Chondrocyte (in vitro differentiated cells): Measurements from ENCODE around the gene SGMS1. TPM values are rescaled to one million over a fixed set of nuclear protein-coding genes. Genes with fewer than 3 reads are reported as not detected.

Experiments
- DNase-seq: peaks from one replicate; pipeline ENCODE4 v3.0.0; 2021; ENCODE audit warnings: mixed read lengths, low spot score
- H3K27ac Mint-ChIP-seq: one replicate; pipeline ENCODE4 v1.8.0; 2021; ENCODE audit warnings: mild to moderate bottlenecking, moderate library complexity, mixed read lengths; ENCODE audit not compliant: unreplicated experiment
- H3K27me3 Mint-ChIP-seq: 2 replicates; pipeline ENCODE4 v1.8.0; 2021; ENCODE audit warnings: low read depth, mixed read lengths
- H3K36me3 Mint-ChIP-seq: 2 replicates; pipeline ENCODE4 v1.8.0; 2021; ENCODE audit warnings: low read depth, mixed read lengths
- H3K4me1 Mint-ChIP-seq: 2 replicates; pipeline ENCODE4 v1.8.0; 2021; ENCODE audit warnings: low read depth, mild to moderate bottlenecking, mixed read lengths
- H3K4me3 Mint-ChIP-seq: one replicate; pipeline ENCODE4 v1.8.0; 2021; ENCODE audit warnings: mild to moderate bottlenecking, moderate library complexity, mixed read lengths; ENCODE audit not compliant: unreplicated experiment
- H3K9me3 Mint-ChIP-seq: 2 replicates; pipeline ENCODE4 v1.8.0; 2021; ENCODE audit warnings: low read depth, mixed read lengths
- total RNA-seq: library from RNA; stranded (reverse); gene quantifications from 3 replicates; pipeline ENCODE4 v1.2.1, GENCODE V29; 2021
- TF ChIP-seq, protein P1 (sequence below): fragments of 200-600 bp; sonication (generic); IDR thresholded peaks from 2 replicates; pipeline ENCODE4 v1.5.0; 2021; ENCODE audit warnings: antibody characterized with exemption, mild to moderate bottlenecking, moderate library complexity

Gene SGMS1
- total RNA-seq, 1 donor from 2014 or later = 27.1 TPM

DNA sequence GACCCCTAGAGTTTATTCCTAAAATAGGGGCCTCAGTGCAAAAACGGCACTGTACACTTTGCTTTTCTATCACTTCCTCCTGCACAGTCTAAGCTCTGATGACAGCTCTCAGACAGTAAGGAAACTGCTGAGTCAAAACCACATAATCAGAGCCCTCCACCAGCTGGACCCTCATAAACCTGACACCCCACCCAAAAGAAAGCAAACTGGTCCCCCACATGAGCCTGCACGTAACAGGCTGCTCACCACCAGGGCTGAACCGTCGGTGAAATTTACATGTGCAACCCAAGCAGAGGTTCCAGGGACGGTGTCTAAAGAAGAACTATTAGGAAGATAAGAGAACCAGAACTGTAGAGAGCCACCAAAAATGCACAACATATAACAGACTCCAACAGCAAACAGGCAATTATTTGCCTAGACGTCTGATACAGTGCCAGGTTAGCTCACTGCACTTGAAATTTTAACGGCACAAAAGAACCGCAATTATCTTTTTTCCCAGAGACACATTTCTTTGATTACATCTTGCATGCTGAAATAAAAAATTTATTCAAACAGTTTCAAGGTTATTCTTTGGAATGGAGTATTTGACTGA lies 19.6 kb downstream of the SGMS1 start:
- TF ChIP-seq, protein P1, sequence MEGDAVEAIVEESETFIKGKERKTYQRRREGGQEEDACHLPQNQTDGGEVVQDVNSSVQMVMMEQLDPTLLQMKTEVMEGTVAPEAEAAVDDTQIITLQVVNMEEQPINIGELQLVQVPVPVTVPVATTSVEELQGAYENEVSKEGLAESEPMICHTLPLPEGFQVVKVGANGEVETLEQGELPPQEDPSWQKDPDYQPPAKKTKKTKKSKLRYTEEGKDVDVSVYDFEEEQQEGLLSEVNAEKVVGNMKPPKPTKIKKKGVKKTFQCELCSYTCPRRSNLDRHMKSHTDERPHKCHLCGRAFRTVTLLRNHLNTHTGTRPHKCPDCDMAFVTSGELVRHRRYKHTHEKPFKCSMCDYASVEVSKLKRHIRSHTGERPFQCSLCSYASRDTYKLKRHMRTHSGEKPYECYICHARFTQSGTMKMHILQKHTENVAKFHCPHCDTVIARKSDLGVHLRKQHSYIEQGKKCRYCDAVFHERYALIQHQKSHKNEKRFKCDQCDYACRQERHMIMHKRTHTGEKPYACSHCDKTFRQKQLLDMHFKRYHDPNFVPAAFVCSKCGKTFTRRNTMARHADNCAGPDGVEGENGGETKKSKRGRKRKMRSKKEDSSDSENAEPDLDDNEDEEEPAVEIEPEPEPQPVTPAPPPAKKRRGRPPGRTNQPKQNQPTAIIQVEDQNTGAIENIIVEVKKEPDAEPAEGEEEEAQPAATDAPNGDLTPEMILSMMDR = no peak
- no peaks in the 10 kb centered on the region for H3K9me3 Mint-ChIP-seq
- no peak for DNase-seq
- H3K4me3 Mint-ChIP-seq = no peak overlapping the region
- H3K27me3 Mint-ChIP-seq = no peaks in the 10 kb centered on the region
- H3K27ac Mint-ChIP-seq = peak overlapping the region; percentile 94
- H3K4me1 Mint-ChIP-seq = peaks cover 65% of the 10 kb centered on the region
- H3K36me3 Mint-ChIP-seq = no peaks in the 10 kb centered on the region

DNA sequence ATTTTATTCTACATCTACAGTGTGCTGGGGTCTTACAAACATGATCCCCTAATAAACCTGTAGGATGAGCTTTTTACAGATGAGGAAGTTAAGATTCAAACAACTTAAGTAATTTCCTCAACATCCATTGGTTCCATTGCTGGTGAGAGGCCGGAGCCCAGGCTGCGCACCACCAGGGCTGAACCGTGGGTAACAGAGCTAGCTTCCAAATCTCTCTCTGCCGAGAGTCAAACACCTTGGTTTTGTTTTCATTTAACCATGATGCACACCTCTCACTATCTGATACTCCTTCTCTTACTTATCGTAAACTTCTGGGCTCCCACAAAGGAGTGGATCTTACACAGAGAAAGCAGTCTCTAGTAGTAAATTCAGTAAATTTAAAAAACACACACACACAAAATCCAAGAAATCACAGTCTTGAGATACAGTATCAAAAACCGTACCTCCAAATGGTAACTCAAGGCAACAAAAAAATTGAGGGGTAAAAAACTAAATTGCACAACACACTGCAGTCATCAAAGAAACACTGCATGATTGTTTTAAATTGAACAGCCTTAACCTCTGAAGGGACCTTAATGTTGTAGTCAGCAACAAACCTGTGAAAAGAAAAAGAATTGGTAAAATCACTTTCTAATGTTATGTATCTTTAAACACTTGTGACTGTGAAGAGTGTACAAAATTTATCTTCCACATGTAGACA lies 20.5 kb downstream of the SGMS1 start:
- peaks cover 70% of the 10 kb centered on the region for H3K4me1 Mint-ChIP-seq

DNA sequence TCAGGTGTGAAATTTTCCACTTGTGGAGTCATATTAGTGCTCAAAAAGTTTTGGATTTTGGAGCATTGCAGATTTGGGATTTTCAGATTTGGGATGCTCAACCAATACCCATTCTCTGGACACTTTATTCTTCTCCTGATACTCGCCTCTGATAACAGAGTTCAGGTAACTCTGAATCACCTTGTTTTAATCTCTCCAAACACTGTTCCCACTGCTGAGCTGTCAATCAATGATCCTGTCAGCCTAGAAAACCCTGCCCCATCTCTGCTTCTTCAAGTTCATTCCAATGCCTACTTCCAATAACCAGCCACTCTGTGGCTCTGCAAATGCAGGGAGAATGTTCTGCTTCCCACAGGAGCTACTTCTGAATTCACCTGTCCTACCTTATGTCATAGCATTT lies 21.8 kb downstream of the SGMS1 start:
- DNase-seq = no peak
- Mint-ChIP-seq H3K27me3 (no peaks in the 10 kb centered on the region), H3K27ac (no peak overlapping the region), H3K9me3 (no peaks in the 10 kb centered on the region), H3K4me1 (peaks cover 60% of the 10 kb centered on the region), H3K36me3 (no peaks in the 10 kb centered on the region), H3K4me3 (no peak overlapping the region)
- TF ChIP-seq, protein P1 = no peak

More for the DNA sequence above, 20.5 kb downstream of the SGMS1 start:
- H3K36me3 Mint-ChIP-seq = no peaks in the 10 kb centered on the region
- H3K27ac Mint-ChIP-seq = peak overlapping the region; percentile 57
- no peak for DNase-seq
- H3K27me3 Mint-ChIP-seq = no peaks in the 10 kb centered on the region
- H3K9me3 Mint-ChIP-seq = no peaks in the 10 kb centered on the region
- TF ChIP-seq, protein P1 = no peak
- no peak overlapping the region for H3K4me3 Mint-ChIP-seq

DNA sequence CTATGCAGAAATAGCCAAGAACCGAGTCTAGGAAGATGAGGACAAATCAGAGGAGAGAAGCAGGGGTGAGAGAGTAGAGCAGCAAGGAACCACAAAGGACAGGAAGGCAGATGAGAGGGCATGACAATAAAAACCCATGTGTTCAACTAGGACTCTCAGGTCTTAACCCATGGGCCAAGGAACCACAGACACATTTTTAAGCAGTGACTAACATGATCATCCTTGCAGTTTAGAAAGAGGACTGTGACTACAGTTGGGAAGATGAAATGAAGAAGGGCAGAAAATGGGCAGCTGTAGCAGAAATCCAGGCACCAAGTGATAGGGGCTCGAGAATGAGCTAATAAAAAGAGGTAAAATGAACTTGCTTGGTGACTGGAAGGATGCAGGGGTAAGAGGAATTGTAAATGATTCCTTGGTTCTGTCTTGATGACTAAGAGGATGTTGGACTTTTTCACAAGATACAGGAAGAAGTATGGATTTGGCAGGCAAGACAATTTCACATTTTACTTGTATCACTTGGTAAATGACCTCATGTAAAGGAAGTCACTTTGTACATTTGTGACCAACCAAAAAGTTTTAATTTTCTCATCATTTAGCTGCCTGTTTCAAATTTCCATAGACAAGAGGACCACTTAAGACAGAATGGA lies 22.8 kb downstream of the SGMS1 start:
- Mint-ChIP-seq H3K4me3 (no peak overlapping the region), H3K9me3 (no peaks in the 10 kb centered on the region), H3K4me1 (peaks cover 64% of the 10 kb centered on the region), H3K27ac (no peak overlapping the region), H3K36me3 (no peaks in the 10 kb centered on the region), H3K27me3 (no peaks in the 10 kb centered on the region)
- TF ChIP-seq, protein P1 = no peak
- no peak for DNase-seq

DNA sequence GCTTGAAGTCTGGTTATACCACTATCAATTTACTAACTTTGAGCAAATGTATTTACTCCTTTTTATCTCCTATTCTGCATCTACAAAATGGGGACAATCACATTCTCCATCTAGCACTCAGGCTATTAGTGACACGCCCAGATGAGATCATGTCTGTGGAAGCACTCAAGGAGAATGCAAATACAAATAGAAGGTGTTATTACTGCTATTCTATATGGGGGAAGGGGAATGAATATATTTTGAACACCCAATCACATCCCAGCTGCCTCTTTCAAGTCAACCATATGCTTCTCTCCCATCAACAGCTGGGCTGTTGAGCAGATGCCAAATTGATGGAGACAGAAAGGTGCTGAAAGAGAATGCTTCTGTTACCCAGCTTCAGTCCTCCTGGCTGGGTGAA lies 23.5 kb downstream of the SGMS1 start:
- Mint-ChIP-seq H3K4me3 (no peak overlapping the region), H3K4me1 (peaks cover 58% of the 10 kb centered on the region), H3K27ac (no peak overlapping the region), H3K9me3 (no peaks in the 10 kb centered on the region), H3K36me3 (no peaks in the 10 kb centered on the region), H3K27me3 (no peaks in the 10 kb centered on the region)
- TF ChIP-seq, protein P1 = no peak
- DNase-seq = no peak
